ENCODE measurements around the gene PON3. TPM values are rescaled to one million over a fixed set of nuclear protein-coding genes. Genes with fewer than 3 reads are reported as not detected.

The PON3 gene
- total RNA-seq (2022; extraction: Qiagen RNA extraction), result 30.2 to 41.2 TPM (median 36.7 TPM) in 5 replicates

DNA sequence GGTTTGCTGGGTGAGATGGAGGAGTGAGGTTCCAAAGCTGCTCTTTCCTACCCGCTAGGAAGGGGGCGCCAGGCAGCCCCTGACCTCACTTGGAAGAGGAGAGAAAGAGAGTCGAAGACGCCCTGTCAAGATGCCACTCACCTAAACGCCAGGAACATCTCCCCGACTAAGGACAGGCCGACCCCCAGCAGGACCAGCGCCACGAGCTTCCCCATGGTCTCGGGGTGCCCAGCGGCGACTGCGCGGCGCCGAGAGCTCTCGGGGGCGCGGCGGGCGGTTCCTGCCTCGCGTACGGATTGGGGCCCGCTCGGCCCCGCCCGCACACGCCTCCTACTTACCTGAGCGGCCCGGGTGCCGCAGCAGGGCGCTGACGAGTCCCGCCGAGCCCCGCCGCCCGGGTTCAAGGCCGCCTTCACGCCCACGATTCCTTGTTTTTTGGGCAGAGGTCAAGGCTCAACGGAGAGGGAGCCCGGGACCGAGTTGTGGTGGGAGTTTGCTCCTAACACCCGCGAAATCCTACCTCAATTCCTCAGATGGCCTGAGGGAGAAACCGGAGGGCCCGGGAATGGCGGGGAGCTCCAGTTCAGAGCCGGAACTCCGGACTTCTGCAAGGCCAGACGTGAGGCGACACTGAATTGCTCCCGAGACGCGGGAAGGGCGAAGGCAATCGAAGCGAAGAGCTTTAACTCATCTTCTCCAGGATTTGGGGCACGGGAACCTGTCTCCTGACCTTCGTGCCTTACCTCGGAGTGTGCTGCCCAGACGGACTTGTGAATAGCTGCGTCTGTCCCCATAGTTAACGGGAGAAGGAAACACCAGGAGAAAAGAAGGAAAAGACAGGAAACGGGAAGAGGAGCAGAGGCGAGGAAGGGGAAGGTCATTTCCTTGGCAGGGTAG is at the start of gene PON3:
Gene PON3 (minus strand): TSS at position 240 of the 897 bp plus-strand sequence. CDS start 25 bp downstream, at position 215.

DNA sequence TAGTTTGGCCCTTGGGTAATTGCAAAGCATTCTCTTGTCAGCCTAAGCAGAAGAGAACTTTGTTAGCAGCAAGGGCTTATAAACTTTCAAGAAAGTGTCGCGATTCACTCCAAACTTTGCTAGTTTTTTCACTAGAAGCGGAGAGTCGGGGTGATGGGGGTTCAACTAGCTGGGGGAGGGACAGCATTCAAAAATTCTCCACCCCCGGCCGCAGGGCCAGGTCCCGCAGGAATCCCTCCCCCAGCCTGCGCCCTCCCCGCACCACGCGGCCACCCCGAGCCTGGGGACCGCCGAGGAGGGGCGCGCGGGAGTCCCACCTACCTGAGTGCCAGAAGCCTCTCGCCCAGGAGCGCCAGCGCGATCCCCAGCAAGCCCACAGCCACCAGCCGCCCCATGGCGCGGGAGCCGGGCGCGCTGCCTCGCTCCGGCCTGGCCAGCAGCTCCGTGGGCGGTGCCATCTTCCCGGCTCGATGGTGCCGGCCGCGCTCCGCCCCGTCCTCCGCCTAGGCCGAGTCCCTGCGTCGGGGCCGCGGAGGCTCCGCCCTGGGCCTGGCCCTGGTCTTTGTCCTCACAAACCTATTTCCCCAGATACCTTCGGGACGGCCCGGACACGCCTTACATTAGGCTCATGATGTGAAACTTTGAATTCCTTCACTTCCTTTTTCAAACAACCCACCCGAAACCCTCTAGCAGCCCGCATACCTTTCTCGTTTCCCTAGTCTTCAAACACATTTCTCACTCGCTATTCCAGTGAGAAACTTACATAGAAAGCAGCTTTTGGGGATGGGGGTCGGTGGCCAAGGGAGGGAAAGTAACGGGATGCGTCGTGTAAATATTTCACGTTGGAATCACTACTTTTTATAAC is 38.6 kb upstream of the PON3 start, which contains the start of gene PON2:
Gene PON2 (minus strand): TSS at position 472 of the 865 bp plus-strand sequence. CDS start 77 bp downstream, at position 395.

DNA sequence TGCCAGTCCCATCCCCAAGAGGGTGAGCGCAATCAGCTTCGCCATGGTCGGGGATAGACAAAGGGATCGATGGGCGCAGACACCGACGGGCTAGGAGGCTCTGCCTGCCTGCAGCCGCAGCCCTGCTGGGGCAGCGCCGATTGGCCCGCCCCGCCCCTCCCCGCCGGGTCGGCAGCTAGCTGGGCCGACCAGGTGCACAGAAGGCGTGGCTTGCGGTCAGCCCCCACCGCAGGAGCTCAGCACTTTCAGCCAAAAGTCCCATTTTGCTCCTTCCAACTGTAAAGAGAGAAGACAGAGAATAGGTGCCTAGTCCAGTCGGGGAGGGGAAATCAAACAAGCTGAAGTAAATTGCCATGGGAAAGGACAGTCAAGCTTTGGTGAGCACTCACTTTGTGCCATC is 71.7 kb downstream of the PON3 start, which contains the start of gene PON1:
Gene PON1 (minus strand): TSS at position 102 of the 400 bp plus-strand sequence. CDS start 57 bp downstream, at position 45.

Other genes starting within 250 kb of the PON3 start
- gene PON1, start 71.8 kb downstream of the PON3 start, total RNA-seq (2022; extraction: Qiagen RNA extraction), result 0.75 to 1.6 TPM (median 1.0 TPM) in 5 replicates
- 330 to 385 TPM (median 371 TPM) in 5 replicates for gene PON2, start 38.7 kb upstream of the PON3 start, total RNA-seq (2022; extraction: Qiagen RNA extraction)
- 0.13 to 0.36 TPM (median 0.22 TPM) in 5 replicates for gene ASB4, start 89.6 kb upstream of the PON3 start, total RNA-seq (2022; extraction: Qiagen RNA extraction)
- 18.2 to 24.6 TPM (median 22.2 TPM) in 5 replicates for gene PDK4, start 200.1 kb upstream of the PON3 start, total RNA-seq (2022; extraction: Qiagen RNA extraction)

All from A549 treated with Mapracorat at 1 μM for 4 hours (cell line).